Keratinocyte (primary cell): ENCODE data around the gene WAS. TPM values are rescaled to one million over a fixed set of nuclear protein-coding genes. Genes with fewer than 3 reads are reported as not detected.

ENCODE experiments used
- DNase-seq: peaks from one replicate; pipeline ENCODE4 v3.0.0-alpha.2; 2011; ENCODE audit warnings: low read depth, missing footprints, low spot score
- FAIRE-seq: peaks from 2 replicates; lab custom pipeline; 2011; peaks lifted over from hg19 to GRCh38; lab: Jason Lieb, UNC
- H2AFZ ChIP-seq: 2 replicates; pipeline ENCODE4 v1.6.0; 2012; ENCODE audit warnings: low read length, control low read depth, inconsistent platforms; ENCODE audit not compliant: control insufficient read depth
- H3K27ac ChIP-seq: 2 replicates; pipeline ENCODE4 v1.5.1; 2011; ENCODE audit warnings: low read length; ENCODE audit not compliant: control insufficient read depth, insufficient read depth
- H3K27me3 ChIP-seq: 3 replicates; pipeline ENCODE4 v1.6.0; 2011; ENCODE audit warnings: low read length; ENCODE audit not compliant: control insufficient read depth, insufficient read depth; ENCODE audit errors: extremely low read depth
- H3K36me3 ChIP-seq, 2 experiments: 2 replicates in 1 of 2; 3 replicates in 1 of 2; pipeline ENCODE4 v1.5.1; 2011; ENCODE audit warnings: low read length in 2 of 2, mild to moderate bottlenecking in 1 of 2; ENCODE audit not compliant: control insufficient read depth in 2 of 2, insufficient read depth in 2 of 2; ENCODE audit errors: extremely low read depth in 1 of 2
- H3K4me1 ChIP-seq: 3 replicates; pipeline ENCODE4 v1.5.1; 2011; ENCODE audit warnings: low read length; ENCODE audit not compliant: control insufficient read depth, insufficient read depth; ENCODE audit errors: extremely low read depth
- H3K4me2 ChIP-seq: 3 replicates; pipeline ENCODE4 v1.6.0; 2011; ENCODE audit warnings: low read depth, low read length; ENCODE audit not compliant: control insufficient read depth, insufficient read depth; ENCODE audit errors: extremely low read depth
- H3K4me3 ChIP-seq, 3 experiments: fragments of 200-600 bp in 1 of 3; sonication (generic) in 1 of 3; 2 replicates in 2 of 3; 3 replicates in 1 of 3; pipeline ENCODE4 v1.5.1; 2011 to 2016; ENCODE audit warnings: low read length in 3 of 3, mild to moderate bottlenecking in 3 of 3, control low read depth in 2 of 3, inconsistent platforms in 1 of 3, low read depth in 1 of 3, mixed read lengths in 1 of 3, mixed run types in 1 of 3, moderate library complexity in 1 of 3; ENCODE audit not compliant: control insufficient read depth in 2 of 3, insufficient read depth in 2 of 3; ENCODE audit errors: extremely low read depth in 1 of 3
- H3K79me2 ChIP-seq: 2 replicates; pipeline ENCODE4 v1.6.0; 2012; ENCODE audit warnings: low read length; ENCODE audit not compliant: control insufficient read depth, insufficient read depth
- H3K9ac ChIP-seq: 3 replicates; pipeline ENCODE4 v1.6.0; 2011; ENCODE audit warnings: low read length; ENCODE audit not compliant: control insufficient read depth, insufficient read depth; ENCODE audit errors: extremely low read depth
- H3K9me1 ChIP-seq: 3 replicates; pipeline ENCODE4 v1.6.0; 2011; ENCODE audit warnings: low read length; ENCODE audit not compliant: control insufficient read depth, insufficient read depth; ENCODE audit errors: extremely low read depth
- H3K9me3 ChIP-seq: 2 replicates; pipeline ENCODE4 v1.5.1; 2012; ENCODE audit warnings: low read depth, low read length; ENCODE audit not compliant: control insufficient read depth
- H4K20me1 ChIP-seq: 3 replicates; pipeline ENCODE4 v1.6.0; 2011; ENCODE audit warnings: low read length; ENCODE audit not compliant: control insufficient read depth, insufficient read depth; ENCODE audit errors: extremely low read depth
- EZH2 ChIP-seq: IDR thresholded peaks from one replicate; pipeline ENCODE4 v1.6.1; 2012; ENCODE audit warnings: inconsistent platforms, mild to moderate bottlenecking, low read length, moderate library complexity
- dilution Hi-C: fragments of 300-500 bp; cut with MboI; formaldehyde crosslinking; loops from one replicate; pipeline ENCODE4 v1.7.0; 2020; ENCODE audit warnings: low sequenced_read_pairs; ENCODE audit not compliant: extremely low pct_ligation_motif_present
- polyA plus RNA-seq, 5 experiments: library from polyadenylated mRNA; depleted of rRNA in 3 of 5; stranded (reverse) in 3 of 5; stranded (forward) in 1 of 5; unstranded in 1 of 5; fragments of >200 nt; gene quantifications; 1 replicate in 1 of 5; 2 replicates in 3 of 5; 3 replicates in 1 of 5; pipeline versions ENCODE4 v1.2.1 to v1.2.3, GENCODE V29; 2011 to 2012; ENCODE audit warnings: missing spikeins in 2 of 5, low read depth in 1 of 5, low replicate concordance in 1 of 5
- TF ChIP-seq, protein P1 (sequence below), 3 experiments: IDR thresholded peaks in 1 of 3; conservative IDR thresholded peaks in 1 of 3; optimal IDR thresholded peaks in 1 of 3; 2 replicates in 2 of 3; 3 replicates in 1 of 3; pipeline versions ENCODE3 to v1.5.1; 2011; ENCODE audit warnings: low read length in 3 of 3, mild to moderate bottlenecking in 3 of 3, moderate library complexity in 2 of 3, control low read depth in 1 of 3, inconsistent platforms in 1 of 3; ENCODE audit not compliant: insufficient read depth in 2 of 3; ENCODE audit errors: extremely low read depth in 1 of 3

WAS gene
- polyA plus RNA-seq, 1 donor (not counting 4 experiments of a cell fraction or from before 2014, with no cell fraction given), result 0.07 TPM

DNA sequence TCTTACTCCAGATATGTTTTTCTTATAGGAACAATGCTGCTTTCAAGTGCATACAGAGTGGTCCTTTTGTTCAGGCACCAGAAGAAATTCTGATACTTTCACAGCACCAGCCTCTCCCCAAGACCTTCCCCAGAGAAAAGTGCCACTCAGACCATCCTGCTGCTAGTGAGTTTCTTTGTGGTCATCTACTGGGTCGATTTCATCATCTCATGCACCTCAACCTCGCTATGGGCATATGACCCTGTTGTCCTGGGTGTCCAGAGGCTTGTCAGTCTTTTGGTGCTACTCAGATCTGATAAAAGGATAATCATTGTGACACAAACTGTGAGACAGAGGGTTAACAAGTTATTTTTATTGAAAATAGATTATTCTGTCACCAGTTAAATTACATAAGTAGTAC, 46.8 kb upstream of the WAS start:
- Histone ChIP-seq H3K27ac (no peak overlapping the region), H3K79me2 (no peaks in the 10 kb centered on the region), H3K27me3 (no peaks in the 10 kb centered on the region), H2AFZ (no peak overlapping the region), H3K4me3 (no peak overlapping the region), H3K9me3 (no peaks in the 10 kb centered on the region), H3K4me2 (no peak overlapping the region), H4K20me1 (no peaks in the 10 kb centered on the region), H3K9ac (no peak overlapping the region), H3K9me1 (no peaks in the 10 kb centered on the region), H3K4me1 (no peaks in the 10 kb centered on the region), H3K36me3 (no peaks in the 10 kb centered on the region)
- FAIRE-seq (no peak), DNase-seq (no peak)
- dilution Hi-C loops, result no loop called here
- TF ChIP-seq EZH2, result no peak
- TF ChIP-seq, protein P1, sequence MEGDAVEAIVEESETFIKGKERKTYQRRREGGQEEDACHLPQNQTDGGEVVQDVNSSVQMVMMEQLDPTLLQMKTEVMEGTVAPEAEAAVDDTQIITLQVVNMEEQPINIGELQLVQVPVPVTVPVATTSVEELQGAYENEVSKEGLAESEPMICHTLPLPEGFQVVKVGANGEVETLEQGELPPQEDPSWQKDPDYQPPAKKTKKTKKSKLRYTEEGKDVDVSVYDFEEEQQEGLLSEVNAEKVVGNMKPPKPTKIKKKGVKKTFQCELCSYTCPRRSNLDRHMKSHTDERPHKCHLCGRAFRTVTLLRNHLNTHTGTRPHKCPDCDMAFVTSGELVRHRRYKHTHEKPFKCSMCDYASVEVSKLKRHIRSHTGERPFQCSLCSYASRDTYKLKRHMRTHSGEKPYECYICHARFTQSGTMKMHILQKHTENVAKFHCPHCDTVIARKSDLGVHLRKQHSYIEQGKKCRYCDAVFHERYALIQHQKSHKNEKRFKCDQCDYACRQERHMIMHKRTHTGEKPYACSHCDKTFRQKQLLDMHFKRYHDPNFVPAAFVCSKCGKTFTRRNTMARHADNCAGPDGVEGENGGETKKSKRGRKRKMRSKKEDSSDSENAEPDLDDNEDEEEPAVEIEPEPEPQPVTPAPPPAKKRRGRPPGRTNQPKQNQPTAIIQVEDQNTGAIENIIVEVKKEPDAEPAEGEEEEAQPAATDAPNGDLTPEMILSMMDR (optimal IDR thresholded peaks at IDR 0.05 in 1 of 3, IDR thresholded peaks at IDR 0.05 in 1 of 3, conservative IDR thresholded peaks at IDR 0.05 in 1 of 3; ENCODE audit: extremely low read depth in 1 of 3, insufficient read depth in 2 of 3, low read length in 3 of 3), result no peak

DNA sequence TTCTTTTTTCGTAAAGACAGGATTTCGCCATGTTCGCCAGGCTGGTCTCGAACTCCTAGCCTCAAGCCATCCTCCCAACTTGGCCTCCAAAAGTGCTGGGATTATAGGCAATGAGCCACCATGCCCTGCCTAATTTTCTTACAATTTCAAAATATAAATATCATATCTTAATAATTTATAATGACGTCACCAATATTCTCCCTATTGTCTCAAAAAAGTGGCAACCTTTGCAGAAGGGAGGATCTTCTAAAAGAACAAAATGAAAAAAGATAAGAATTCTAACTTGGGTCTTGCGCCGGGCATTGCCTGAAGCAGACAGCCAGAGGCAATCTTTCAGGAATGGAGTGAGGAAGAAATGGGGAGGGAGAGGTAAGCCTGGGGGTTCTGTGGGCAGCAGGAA, 37.9 kb upstream of the WAS start:
- no peak overlapping the region for H3K9ac ChIP-seq
- no peaks in the 10 kb centered on the region for H3K36me3 ChIP-seq
- H4K20me1 ChIP-seq, result no peaks in the 10 kb centered on the region
- no peaks in the 10 kb centered on the region for H3K79me2 ChIP-seq
- TF ChIP-seq, protein P1 (optimal IDR thresholded peaks at IDR 0.05 in 1 of 3, IDR thresholded peaks at IDR 0.05 in 1 of 3, conservative IDR thresholded peaks at IDR 0.05 in 1 of 3; ENCODE audit: extremely low read depth in 1 of 3, insufficient read depth in 2 of 3, low read length in 3 of 3), result no peak
- no peak for TF ChIP-seq EZH2
- no peak for DNase-seq
- no peaks in the 10 kb centered on the region for H3K4me1 ChIP-seq
- no peak overlapping the region for H3K27ac ChIP-seq
- no peaks in the 10 kb centered on the region for H3K9me3 ChIP-seq
- no peaks in the 10 kb centered on the region for H3K27me3 ChIP-seq
- no peak overlapping the region for H3K4me3 ChIP-seq
- H2AFZ ChIP-seq, result no peak overlapping the region
- H3K4me2 ChIP-seq, result no peak overlapping the region
- no peaks in the 10 kb centered on the region for H3K9me1 ChIP-seq
- dilution Hi-C loops, result no loop called here
- FAIRE-seq, result no peak
